AG09319 (cell line): ENCODE measurements around the gene UNC119B.

Experiments
- DNase-seq: peaks from one replicate; pipeline ENCODE4 v3.0.0-alpha.2; 2010; ENCODE audit warnings: low read depth; ENCODE audit errors: extremely low read depth
- TF ChIP-seq, protein P1 (sequence below): IDR thresholded peaks from 2 replicates; pipeline ENCODE4 v1.5.1; 2011; ENCODE audit warnings: low read depth, mild to moderate bottlenecking, inconsistent platforms, low read length, moderate library complexity

The UNC119B gene

DNA sequence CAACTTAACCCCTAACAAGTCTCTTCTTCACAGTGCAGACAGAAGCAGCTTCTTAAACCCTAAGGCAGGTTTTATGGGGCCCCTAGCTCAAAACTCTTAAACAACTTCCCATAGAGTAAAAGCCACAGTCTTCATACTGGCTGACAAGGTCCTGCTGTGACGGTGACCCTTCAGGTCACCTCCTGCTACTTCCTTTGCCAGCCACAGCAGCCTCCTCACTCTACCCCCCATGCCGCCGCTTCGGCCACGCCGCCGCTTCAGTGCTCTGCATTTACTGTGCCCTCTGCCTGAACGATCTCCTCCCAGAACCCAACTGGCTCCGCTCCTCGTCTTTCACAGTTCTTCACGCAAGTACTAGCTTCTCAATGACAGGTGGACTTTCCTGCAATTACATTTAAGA, 60.8 kb downstream of the UNC119B start:
- no peak for DNase-seq
- TF ChIP-seq, protein P1, sequence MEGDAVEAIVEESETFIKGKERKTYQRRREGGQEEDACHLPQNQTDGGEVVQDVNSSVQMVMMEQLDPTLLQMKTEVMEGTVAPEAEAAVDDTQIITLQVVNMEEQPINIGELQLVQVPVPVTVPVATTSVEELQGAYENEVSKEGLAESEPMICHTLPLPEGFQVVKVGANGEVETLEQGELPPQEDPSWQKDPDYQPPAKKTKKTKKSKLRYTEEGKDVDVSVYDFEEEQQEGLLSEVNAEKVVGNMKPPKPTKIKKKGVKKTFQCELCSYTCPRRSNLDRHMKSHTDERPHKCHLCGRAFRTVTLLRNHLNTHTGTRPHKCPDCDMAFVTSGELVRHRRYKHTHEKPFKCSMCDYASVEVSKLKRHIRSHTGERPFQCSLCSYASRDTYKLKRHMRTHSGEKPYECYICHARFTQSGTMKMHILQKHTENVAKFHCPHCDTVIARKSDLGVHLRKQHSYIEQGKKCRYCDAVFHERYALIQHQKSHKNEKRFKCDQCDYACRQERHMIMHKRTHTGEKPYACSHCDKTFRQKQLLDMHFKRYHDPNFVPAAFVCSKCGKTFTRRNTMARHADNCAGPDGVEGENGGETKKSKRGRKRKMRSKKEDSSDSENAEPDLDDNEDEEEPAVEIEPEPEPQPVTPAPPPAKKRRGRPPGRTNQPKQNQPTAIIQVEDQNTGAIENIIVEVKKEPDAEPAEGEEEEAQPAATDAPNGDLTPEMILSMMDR = no peak
